ENCODE data around the gene ZNF835. TPM values are rescaled to one million over a fixed set of nuclear protein-coding genes. Genes with fewer than 3 reads are reported as not detected.

ZNF835 gene
- total and polyA plus RNA-seq, 10 of the 15 experiments (the other 5 are each of a cell fraction or from before 2014, with no cell fraction given), result not detected

- TF ChIP-seq RELA (IDR thresholded peaks at IDR 0.05; ENCODE audit: borderline replicate concordance, partially characterized antibody), result no peak
- TF ChIP-seq FOXM1 (IDR thresholded peaks at IDR 0.05; ENCODE audit: low read depth, low read length), result no peak
- no peak for TF ChIP-seq SUPT20H (IDR thresholded peaks at IDR 0.05; ENCODE audit: borderline replicate concordance, control insufficient read depth, low read depth, low read length)
- no peak for TF ChIP-seq RAD51 (IDR thresholded peaks at IDR 0.05)
- no peak for TF ChIP-seq EZH2 (IDR thresholded peaks at IDR 0.05; ENCODE audit: borderline replicate concordance, control insufficient read depth, low read depth, low read length)
- TF ChIP-seq ZNF217 (IDR thresholded peaks at IDR 0.05), result no peak
- TF ChIP-seq, protein P1, sequence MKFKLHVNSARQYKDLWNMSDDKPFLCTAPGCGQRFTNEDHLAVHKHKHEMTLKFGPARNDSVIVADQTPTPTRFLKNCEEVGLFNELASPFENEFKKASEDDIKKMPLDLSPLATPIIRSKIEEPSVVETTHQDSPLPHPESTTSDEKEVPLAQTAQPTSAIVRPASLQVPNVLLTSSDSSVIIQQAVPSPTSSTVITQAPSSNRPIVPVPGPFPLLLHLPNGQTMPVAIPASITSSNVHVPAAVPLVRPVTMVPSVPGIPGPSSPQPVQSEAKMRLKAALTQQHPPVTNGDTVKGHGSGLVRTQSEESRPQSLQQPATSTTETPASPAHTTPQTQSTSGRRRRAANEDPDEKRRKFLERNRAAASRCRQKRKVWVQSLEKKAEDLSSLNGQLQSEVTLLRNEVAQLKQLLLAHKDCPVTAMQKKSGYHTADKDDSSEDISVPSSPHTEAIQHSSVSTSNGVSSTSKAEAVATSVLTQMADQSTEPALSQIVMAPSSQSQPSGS (IDR thresholded peaks at IDR 0.05; ENCODE audit: low read length), result no peak
- TF ChIP-seq NFXL1 (IDR thresholded peaks at IDR 0.05; ENCODE audit: borderline replicate concordance), result no peak
Measured at GRCh38 chr19:56619121-56619520, 52.4 kb downstream of the ZNF835 start (continued).

- no peak overlapping the region for H3K27ac ChIP-seq (ENCODE audit: control insufficient read depth, insufficient read depth)
- TF ChIP-seq NRF1 (conservative IDR thresholded peaks at IDR 0.05; ENCODE audit: low read depth, low read length), result no peak
- TF ChIP-seq, protein P2, sequence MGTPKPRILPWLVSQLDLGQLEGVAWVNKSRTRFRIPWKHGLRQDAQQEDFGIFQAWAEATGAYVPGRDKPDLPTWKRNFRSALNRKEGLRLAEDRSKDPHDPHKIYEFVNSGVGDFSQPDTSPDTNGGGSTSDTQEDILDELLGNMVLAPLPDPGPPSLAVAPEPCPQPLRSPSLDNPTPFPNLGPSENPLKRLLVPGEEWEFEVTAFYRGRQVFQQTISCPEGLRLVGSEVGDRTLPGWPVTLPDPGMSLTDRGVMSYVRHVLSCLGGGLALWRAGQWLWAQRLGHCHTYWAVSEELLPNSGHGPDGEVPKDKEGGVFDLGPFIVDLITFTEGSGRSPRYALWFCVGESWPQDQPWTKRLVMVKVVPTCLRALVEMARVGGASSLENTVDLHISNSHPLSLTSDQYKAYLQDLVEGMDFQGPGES (IDR thresholded peaks at IDR 0.05), result no peak
- no peak for TF ChIP-seq FOXK2 (IDR thresholded peaks at IDR 0.05)
- TF ChIP-seq, protein P3, sequence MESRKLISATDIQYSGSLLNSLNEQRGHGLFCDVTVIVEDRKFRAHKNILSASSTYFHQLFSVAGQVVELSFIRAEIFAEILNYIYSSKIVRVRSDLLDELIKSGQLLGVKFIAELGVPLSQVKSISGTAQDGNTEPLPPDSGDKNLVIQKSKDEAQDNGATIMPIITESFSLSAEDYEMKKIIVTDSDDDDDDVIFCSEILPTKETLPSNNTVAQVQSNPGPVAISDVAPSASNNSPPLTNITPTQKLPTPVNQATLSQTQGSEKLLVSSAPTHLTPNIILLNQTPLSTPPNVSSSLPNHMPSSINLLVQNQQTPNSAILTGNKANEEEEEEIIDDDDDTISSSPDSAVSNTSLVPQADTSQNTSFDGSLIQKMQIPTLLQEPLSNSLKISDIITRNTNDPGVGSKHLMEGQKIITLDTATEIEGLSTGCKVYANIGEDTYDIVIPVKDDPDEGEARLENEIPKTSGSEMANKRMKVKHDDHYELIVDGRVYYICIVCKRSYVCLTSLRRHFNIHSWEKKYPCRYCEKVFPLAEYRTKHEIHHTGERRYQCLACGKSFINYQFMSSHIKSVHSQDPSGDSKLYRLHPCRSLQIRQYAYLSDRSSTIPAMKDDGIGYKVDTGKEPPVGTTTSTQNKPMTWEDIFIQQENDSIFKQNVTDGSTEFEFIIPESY (IDR thresholded peaks at IDR 0.05), result no peak
- no peak for ATAC-seq
- RAD21 ChIA-PET (ENCODE audit: unreplicated experiment), result no interaction called here
- SMC1A ChIA-PET (ENCODE audit: uncharacterized antibody, unreplicated experiment), result no interaction called here
- H3K9me3 ChIP-seq (replicated peaks; ENCODE audit: control insufficient read depth, insufficient read depth, low read length), result peaks cover 10% of the 10 kb centered on the region; the same call in 1 of the 3 replicates
- no peak for FAIRE-seq
- no peak overlapping the region for H2AFZ ChIP-seq (ENCODE audit: control insufficient read depth, low read depth, low read length)
- H3K79me2 ChIP-seq (ENCODE audit: control insufficient read depth, insufficient read depth, low read length), result no peaks in the 10 kb centered on the region
- intact Hi-C loops (cut with micrococcal nuclease; ENCODE audit: unreplicated experiment), result no loop called here
- no peaks in the 10 kb centered on the region for H3K27me3 ChIP-seq (replicated peaks in 1 of 2; ENCODE audit: control insufficient read depth in 2 of 2, insufficient read depth in 2 of 2, low read length in 1 of 2)
- no peaks in the 10 kb centered on the region for H3K4me1 ChIP-seq (ENCODE audit: control insufficient read depth, insufficient read depth, low read length)
- POLR2A ChIA-PET, result no interaction called here
- no peak overlapping the region for H3K4me3 ChIP-seq
- CTCF ChIA-PET, result no interaction called here
- 97% methylated on average over 8 of the region's 8 CpGs for WGBS (ENCODE audit: insufficient coverage, insufficient replicate concordance, low lambda C conversion rate, missing lambda C conversion rate)
- H4K20me1 ChIP-seq (ENCODE audit: control insufficient read depth, insufficient read depth), result no peaks in the 10 kb centered on the region
- no peak overlapping the region for H3K9ac ChIP-seq (ENCODE audit: control insufficient read depth, insufficient read depth, low read length)
- BruUV-seq (replicated peaks), result no TSS peak
- H3K36me3 ChIP-seq (ENCODE audit: control insufficient read depth in 2 of 2, insufficient read depth in 2 of 2, low read length in 1 of 2), result no peaks in the 10 kb centered on the region; a peak in 2 of 4 replicates
- in situ Hi-C loops (cut with MboI), result no loop called here
- no peak overlapping the region for H3K4me2 ChIP-seq (ENCODE audit: control insufficient read depth, insufficient read depth)
- no peak for DNase-seq (ENCODE audit: low read depth, low spot score)
Measured at GRCh38 chr19:56617531-56617930, 54.0 kb downstream of the ZNF835 start.

All from GM12878 (cell line).